Testis (tissue), 3 donors: Measurements from ENCODE around the gene ILDR1. TPM values are rescaled to one million over a fixed set of nuclear protein-coding genes. Genes with fewer than 3 reads are reported as not detected.

Experiments used
- polyA plus RNA-seq: library from polyadenylated mRNA; stranded (reverse); fragments of 350-450 nt; fragmentation: Illumina TruSeq; extraction: RNeasy Lipid Tissue Mini Kit (QIAGEN cat#74804); gene quantifications from one replicate; pipeline ENCODE4 v1.2.3, GENCODE V29; 2014; ENCODE audit warnings: low read depth, low replicate concordance; ENCODE audit not compliant: insufficient read depth
- small RNA-seq, 2 donors: library from RNA; depleted of rRNA; stranded (forward); fragments of <200 nt; gene quantifications; one replicate each; pipeline ENCODE3, GENCODE V24; 2016
- total RNA-seq, 2 donors: library from RNA; depleted of rRNA; stranded (reverse); fragments of >200 nt; gene quantifications; one replicate each; pipeline ENCODE4 v1.2.3, GENCODE V29; 2016

Gene ILDR1
- total and polyA plus RNA-seq, 3 donors from 2014 or later = 1.4 to 3.2 (median 3.2) TPM

Small RNAs within 50 kb of the gene (small RNA-seq; reads per million reads assigned to genes)
- 0 reads per million in 2 donors for gene RF00019

Other genes starting within 250 kb of the ILDR1 start
- gene IQCB1, start 187.2 kb downstream of the ILDR1 start, total RNA-seq = 10 to 100 TPM; 33.6 to 37.0 TPM
- 39.3 TPM for gene IQCB1, start 187.2 kb downstream of the ILDR1 start, polyA plus RNA-seq
- gene EAF2, start 187.0 kb downstream of the ILDR1 start, total RNA-seq = 1 to 10 TPM; 4.8 to 6.9 TPM
- 14.5 TPM for gene EAF2, start 187.0 kb downstream of the ILDR1 start, polyA plus RNA-seq
- gene SLC15A2, start 127.8 kb downstream of the ILDR1 start, total RNA-seq = 10 to 100 TPM; 13.8 to 21.8 TPM
- 11.8 TPM for gene SLC15A2, start 127.8 kb downstream of the ILDR1 start, polyA plus RNA-seq
- 1 to 10 TPM; 3.2 to 4.5 TPM for gene CD86, start 33.1 kb upstream of the ILDR1 start, total RNA-seq
- 3.4 TPM for gene CD86, start 33.1 kb upstream of the ILDR1 start, polyA plus RNA-seq
- gene CASR, start 161.4 kb upstream of the ILDR1 start, total RNA-seq = 1 to 10 TPM; 1.2 to 1.4 TPM
- gene CASR, start 161.4 kb upstream of the ILDR1 start, polyA plus RNA-seq = 0.30 TPM